Left colon (tissue), 2 donors: Measurements from ENCODE around the gene PXDN. TPM values are rescaled to one million over a fixed set of nuclear protein-coding genes. Genes with fewer than 3 reads are reported as not detected.

Source experiments
- ATAC-seq: fragments of 200-7000 bp; cut with Tn5 transposase; one replicate; pipeline ENCODE4 v1.9.1; 2020; ENCODE audit warnings: mild to moderate bottlenecking, moderate library complexity
- DNase-seq, 2 donors: peaks; one replicate each; pipeline ENCODE4 v3.0.0-alpha.2; 2020
- intact Hi-C, 2 donors: fragments of 100-400 bp; cut with DNase I in 1 of 2; cut with micrococcal nuclease in 1 of 2; formaldehyde crosslinking; loops; one replicate each; pipeline versions ENCODE4 v1.11.2 to v1.14.0; 2022; cut with DNase I, micrococcal nuclease
- total RNA-seq, 2 donors: library from RNA; stranded (reverse); fragmentation: NEBNext Ultra II Directional; extraction: Animal tissue kit (Norgen Biotek cat#: 25700); gene quantifications; one replicate each; pipeline ENCODE4 v1.2.1, GENCODE V29; 2021
- donor health status: DM: no; HTN: no; CAD: no.
- donor health status: DM: yes; HTN: yes; CAD: no.

Gene PXDN
- total RNA-seq, 2 donors from 2014 or later = 11.6 to 13.3 TPM

DNA sequence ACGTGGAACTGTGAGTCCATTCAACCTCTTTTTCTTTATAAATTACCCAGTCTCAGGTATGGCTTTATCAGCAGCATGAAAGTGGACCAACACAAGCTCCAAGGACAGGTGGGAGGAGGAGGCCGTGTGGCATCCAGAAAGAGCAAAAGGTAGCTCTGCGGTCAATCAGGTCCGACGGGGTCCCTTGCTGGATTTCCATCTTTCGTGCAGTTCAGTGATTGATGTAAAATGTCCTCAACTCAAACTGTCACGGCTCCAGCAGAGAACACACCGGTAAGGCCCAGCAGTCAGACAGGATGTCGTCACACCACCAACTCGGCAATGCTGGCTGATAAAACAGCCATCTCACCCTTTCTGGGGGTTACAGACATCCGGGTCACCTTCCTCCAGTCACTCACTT lies 123.3 kb downstream of the PXDN start:
- no peak for ATAC-seq
- intact Hi-C loops = no loop called here
- DNase-seq = no peak

DNA sequence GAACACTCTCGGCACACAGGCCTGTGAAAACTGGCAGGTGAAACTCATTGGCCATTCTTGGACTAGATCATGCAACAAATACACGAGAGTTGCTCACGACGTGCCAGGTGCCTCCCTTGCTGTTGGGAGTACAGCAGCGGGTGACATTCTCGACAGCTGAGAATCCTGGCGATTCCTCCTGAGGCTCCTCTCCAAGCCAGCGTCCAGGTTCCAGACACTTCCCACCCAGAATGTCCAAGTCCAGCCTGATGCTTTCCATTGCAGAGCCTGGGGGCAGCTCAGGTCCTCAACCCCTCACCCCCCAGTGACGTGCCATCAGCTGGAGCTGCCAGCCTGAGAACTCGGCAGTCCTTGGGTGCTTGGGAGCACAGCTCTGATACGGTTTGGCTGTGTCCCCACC lies 124.2 kb downstream of the PXDN start:
- no peak for ATAC-seq
- peak in 1 of 2 donors; percentile 17 for DNase-seq
- intact Hi-C loops = no loop called here

- intact Hi-C loops = no loop called here
- ATAC-seq (peak; percentile 26), DNase-seq (peak in 1 of 2 donors; percentile 23)
These were observed 124.8 kb downstream of the PXDN start for GRCh38 chr2:1619556-1619955.

DNA sequence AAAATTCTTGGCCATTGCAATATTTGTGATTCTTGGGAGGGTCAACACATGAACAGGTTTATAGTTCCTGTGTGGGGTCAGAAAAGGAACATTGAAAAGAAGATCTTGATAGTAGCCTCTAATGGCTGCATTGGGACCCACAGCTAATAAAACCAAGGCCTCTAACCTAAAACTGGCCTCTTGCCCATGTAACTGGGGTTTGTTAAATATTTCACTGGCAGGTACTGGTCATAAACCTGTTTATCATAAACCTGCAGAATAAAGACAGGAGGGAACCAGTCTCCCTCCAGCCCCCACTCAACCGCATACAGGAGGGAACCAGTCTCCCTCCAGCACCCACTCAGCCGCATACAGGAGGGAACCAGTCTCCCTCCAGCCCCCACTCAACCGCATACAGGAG lies 125.3 kb downstream of the PXDN start:
- DNase-seq = peak in 1 of 2 donors; percentile 28
- intact Hi-C loops = no loop called here
- peak; percentile 42 for ATAC-seq

DNA sequence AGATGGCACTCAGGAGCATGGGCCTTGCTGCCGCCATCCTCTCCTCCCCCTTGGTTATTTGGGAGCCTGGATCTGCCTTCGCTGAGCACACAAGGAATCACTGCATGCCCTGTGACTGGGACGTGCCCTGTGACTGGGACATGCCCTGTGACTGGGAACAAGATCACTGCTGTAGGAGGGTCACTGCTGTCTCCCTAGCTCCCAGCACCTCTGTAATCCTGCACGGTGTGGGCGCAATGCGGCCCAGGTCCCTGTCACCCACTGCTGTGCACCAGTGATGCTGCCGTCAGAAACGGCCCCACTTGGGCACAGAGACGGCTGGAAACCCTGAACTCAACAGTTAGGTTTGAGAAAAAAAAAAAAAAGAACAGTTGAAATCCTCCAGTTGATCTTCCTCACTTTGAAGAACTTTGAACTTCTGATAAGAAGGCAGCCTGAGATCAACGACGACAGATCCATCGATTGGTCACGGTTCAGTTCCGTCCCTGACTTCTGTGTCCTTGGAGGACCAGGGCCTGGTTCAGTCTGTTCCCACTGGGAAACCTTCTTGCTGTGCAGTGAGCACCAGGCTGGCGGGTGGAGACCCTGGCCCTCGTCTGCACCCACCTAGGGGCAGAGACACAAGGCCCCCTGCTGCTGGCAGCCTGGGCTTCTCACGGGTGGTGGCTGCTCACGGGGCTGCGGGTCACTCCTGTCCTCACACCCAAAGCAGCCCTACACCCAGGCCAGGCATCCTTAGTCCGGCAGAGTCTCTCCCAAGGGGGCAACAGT lies 125.9 kb downstream of the PXDN start:
- ATAC-seq (peak; percentile 73), DNase-seq (peak in 1 of 2 donors; percentile 38)
- intact Hi-C loops = no loop called here

GRCh38 chr2:1617425-1618021 lies 126.8 kb downstream of the PXDN start:
- DNase-seq (peak; percentile 52 to 54), ATAC-seq (peak; percentile 82)
- intact Hi-C loops = no loop called here

- intact Hi-C loops = no loop called here
- peak in 1 of 2 donors; percentile 1 for DNase-seq
- no peak for ATAC-seq
These were observed 129.8 kb downstream of the PXDN start for GRCh38 chr2:1614564-1614963.

DNA sequence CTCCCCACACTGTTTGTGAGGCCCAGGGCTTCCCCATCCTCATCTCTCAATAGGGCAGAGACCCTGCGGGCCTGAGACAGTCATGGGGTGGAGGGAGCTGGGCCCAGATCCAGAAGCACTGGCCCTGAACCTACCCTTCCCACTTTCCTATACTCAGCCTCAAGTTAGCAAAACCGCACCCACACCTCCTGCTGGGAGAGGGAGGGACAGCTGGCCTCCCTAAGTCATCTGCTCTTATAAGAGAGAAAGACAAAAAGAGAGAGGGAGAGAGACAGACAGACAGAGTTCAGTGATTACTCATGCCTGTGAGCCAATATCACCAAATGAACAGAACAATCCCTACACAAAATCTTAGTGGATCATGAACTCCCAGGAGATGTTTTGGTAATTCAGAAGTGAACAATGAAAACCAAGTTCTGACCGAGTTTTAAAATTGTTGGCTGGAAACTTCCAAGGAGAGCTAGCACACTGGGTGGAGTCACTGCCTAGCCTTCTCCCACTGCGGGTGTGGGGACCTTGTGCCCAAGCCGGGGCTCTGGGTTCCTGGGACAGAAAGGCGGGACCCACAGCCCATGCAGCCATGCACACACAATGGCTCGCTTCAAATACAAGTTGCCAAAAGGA lies 130.5 kb downstream of the PXDN start:
- ATAC-seq = no peak
- intact Hi-C loops = no loop called here
- peak in 1 of 2 donors; percentile 14 for DNase-seq

DNA sequence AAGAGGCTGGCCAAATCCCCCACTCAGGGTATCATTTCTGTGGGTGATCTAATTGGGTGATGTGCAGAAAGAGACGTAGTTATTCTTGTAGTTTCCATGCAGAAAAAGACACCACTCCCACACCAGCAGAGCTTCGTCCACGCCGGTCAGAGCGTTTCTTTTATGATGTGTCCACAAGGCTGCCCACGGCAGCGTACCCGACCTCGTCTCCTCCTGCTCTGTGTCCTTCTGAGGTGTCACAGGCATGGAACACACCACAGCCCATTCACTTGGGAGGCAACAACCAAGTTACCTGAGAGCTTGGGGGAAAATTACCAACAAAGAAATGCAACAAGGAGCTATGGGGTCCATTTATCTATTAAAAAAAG lies 131.3 kb downstream of the PXDN start:
- ATAC-seq (no peak), DNase-seq (peak in 1 of 2 donors; percentile 4)
- intact Hi-C loops = no loop called here

GRCh38 chr2:1612391-1613077 lies 131.8 kb downstream of the PXDN start:
- DNase-seq (peak in 1 of 2 donors; percentile 12), ATAC-seq (no peak)
- intact Hi-C loops = no loop called here

GRCh38 chr2:1611886-1612285 lies 132.4 kb downstream of the PXDN start:
- intact Hi-C loops = no loop called here
- no peak for ATAC-seq
- peak in 1 of 2 donors; percentile 13 for DNase-seq

DNA sequence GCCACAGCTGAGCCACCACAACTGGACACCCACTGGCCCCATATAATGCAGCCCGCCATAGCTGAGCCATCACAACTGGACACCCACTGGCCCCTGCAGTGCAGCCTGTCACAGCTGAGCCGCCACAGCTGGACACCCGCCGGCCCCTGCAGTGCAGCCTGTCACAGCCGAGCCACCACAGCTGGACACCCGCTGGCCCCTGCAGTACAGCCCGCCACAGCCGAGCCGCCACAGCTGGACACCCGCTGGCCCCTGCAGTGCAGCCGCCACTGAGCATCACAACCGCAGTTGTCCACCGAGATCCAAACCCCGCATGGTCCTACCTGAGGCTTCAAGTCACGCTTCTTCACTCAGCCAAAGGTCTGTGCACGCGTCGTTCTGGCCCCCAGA lies 134.2 kb downstream of the PXDN start:
- DNase-seq (peak in 1 of 2 donors; percentile 18), ATAC-seq (no peak)
- intact Hi-C loops = no loop called here

GRCh38 chr2:1609485-1610095 lies 134.7 kb downstream of the PXDN start:
- ATAC-seq = no peak
- peak in 1 of 2 donors; percentile 14 for DNase-seq
- intact Hi-C loops = no loop called here

GRCh38 chr2:1609040-1609439 lies 135.3 kb downstream of the PXDN start:
- no peak for ATAC-seq
- intact Hi-C loops = no loop called here

DNA sequence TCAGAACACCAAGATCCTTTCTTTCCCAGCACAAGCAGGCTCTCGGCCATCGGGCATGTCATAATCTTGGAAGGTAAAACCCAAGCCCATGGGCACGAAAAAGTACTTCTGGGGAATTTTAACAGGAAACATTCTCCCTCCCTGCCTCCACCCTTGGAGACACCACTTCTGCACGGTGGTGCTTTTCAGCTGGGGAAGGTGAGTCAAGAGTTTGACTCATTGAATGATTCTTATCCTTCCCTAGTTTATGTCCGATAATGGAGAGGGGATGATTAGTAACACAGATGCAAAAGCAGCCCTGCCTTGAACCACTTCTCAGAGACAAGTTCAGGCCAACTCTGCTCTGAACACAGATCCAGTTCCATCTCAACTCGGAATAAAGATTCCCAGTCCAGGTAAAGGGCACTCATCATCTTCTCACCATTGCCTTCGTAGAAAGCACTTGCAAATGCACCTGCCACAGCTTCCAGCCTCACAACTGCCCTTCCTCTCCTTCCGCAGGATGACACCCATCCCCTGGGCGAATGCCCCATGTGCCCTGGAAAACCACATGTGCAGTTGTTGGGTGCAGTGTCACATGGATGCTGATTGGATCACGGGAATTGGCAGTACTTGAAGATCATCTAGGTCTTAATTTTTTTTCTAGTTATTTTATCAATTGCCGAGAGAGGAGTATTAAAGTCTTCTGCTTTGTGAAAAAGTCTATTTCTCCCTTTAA lies 136.2 kb downstream of the PXDN start:
- intact Hi-C loops = no loop called here
- no peak for ATAC-seq

More at GRCh38 chr2:1609040-1609439, 135.3 kb downstream of the PXDN start:
- no peak for DNase-seq

DNA sequence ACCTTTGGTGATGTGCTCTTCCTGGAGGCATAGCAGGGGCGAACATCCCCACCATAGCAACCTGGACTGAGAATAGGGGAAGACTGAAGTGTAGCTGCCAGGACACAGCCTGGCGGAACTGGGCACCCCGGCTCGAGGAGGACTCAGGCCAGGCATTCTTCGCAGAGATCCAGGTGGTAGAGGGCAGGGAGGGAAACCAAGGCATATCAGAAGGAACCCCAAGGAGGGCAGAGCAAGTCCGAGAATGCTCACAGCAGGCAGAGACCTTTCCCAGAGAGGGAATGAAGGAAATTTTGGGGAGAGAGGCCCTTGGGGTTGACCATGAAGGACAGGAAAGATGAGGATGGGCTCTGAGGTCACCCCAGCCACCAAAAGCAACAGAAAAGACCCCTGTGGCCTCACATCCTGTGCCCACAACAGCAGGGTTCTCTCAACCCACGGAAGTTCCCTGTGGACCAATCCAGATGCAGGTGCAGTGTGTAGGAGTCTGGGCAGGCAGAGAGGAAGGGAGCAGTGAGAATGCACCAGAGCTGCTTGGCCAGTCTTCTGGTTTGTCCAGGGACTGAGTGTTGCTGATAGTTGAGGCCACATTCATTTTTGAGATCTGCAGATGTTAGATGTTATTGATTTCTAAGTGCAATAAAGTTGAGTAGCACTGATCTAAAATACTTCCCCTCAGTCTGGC lies 136.9 kb downstream of the PXDN start:
- ATAC-seq (no peak), DNase-seq (peak in 1 of 2 donors; percentile 15)
- intact Hi-C loops = no loop called here

More for the DNA sequence above, 136.2 kb downstream of the PXDN start:
- peak in 1 of 2 donors; percentile 12 for DNase-seq

GRCh38 chr2:1606421-1607235 lies 137.7 kb downstream of the PXDN start:
- DNase-seq (peak in 1 of 2 donors; percentile 19), ATAC-seq (no peak)
- intact Hi-C loops = no loop called here
